Heart left ventricle (tissue), 16 donors: ENCODE measurements around the gene NRP1. TPM values are rescaled to one million over a fixed set of nuclear protein-coding genes. Genes with fewer than 3 reads are reported as not detected.
A peak's percentile ranks its signal among the peaks of the same experiment; 100 is the strongest.
"Not testable (repeated sequence)": the region's sequence is repeated elsewhere in the genome, so short reads cannot be mapped to it uniquely, and the experiment has no call there.

Experiments used
- ATAC-seq, 4 donors: fragments of 200-7000 bp; cut with Tn5 transposase; one replicate each; pipeline ENCODE4 v1.9.1; 2020 to 2022; ENCODE audit warnings: moderate library complexity in 4 of 4, mild to moderate bottlenecking in 3 of 4, moderate number of reproducible peaks in 1 of 4
- DNase-seq, 5 donors: peaks; one replicate each; pipeline ENCODE4 v3.0.0-alpha.2; 2020
- H3K27ac ChIP-seq, 12 donors: fragments of 200-600 bp; sonication (generic) in 4 of 12; one replicate each; pipeline versions ENCODE4 v1.5.0 to v1.8.0; 2016 to 2022; ENCODE audit warnings: mild to moderate bottlenecking in 2 of 12
- H3K27me3 ChIP-seq, 9 donors: fragments of 200-600 bp; sonication (generic) in 2 of 9; one replicate each; pipeline versions ENCODE4 v1.5.1 to v1.8.0; 2016 to 2022; ENCODE audit warnings: mild to moderate bottlenecking in 3 of 9
- H3K36me3 ChIP-seq, 9 donors: fragments of 200-600 bp; sonication (generic) in 2 of 9; one replicate each; pipeline versions ENCODE4 v1.5.0 to v1.8.0; 2018 to 2022; ENCODE audit warnings: mild to moderate bottlenecking in 2 of 9
- H3K4me1 ChIP-seq, 12 donors: fragments of 200-600 bp; sonication (generic) in 4 of 12; one replicate each; pipeline versions ENCODE4 v1.5.0 to v1.8.0; 2016 to 2022; ENCODE audit warnings: mild to moderate bottlenecking in 3 of 12
- H3K4me3 ChIP-seq, 12 donors: fragments of 200-600 bp; sonication (generic) in 4 of 12; one replicate each; pipeline versions ENCODE4 v1.5.0 to v1.8.0; 2017 to 2022; ENCODE audit warnings: mild to moderate bottlenecking in 9 of 12, moderate library complexity in 4 of 12
- H3K9me3 ChIP-seq, 12 donors: fragments of 200-600 bp; sonication (generic) in 4 of 12; one replicate each; pipeline versions ENCODE4 v1.5.0 to v1.8.0; 2016 to 2022; ENCODE audit warnings: mild to moderate bottlenecking in 1 of 12
- POLR2A ChIP-seq, 2 donors: fragments of 450-650 bp; IDR thresholded peaks; one replicate each; pipeline ENCODE4 v1.6.1; 2017; ENCODE audit warnings: antibody characterized with exemption in 2 of 2, mild to moderate bottlenecking in 2 of 2, moderate library complexity in 2 of 2
- WGBS, 4 donors: extraction: QIAGEN DNeasy Blood & Tissue Kit in 2 of 4; methylation state at CpG; one replicate each; pipeline versions ENCODE4 v1.1.5 to v1.1.7; 2013 to 2018; 5-methylcytosine and 5-hydroxymethylcytosine counted together
- intact Hi-C, 10 donors: fragments of 100-400 bp; cut with DNase I; formaldehyde crosslinking; loops; one replicate each; pipeline versions ENCODE4 v1.11.1 to v1.14.2; 2022
- polyA plus RNA-seq, 2 donors: library from polyadenylated mRNA; stranded (reverse); fragments of 200-250 nt; gene quantifications; one replicate each; pipeline ENCODE4 v1.2.3, GENCODE V29; 2013
- total RNA-seq, 9 donors: library from RNA; depleted of rRNA in 2 of 9; stranded (reverse); fragments of >200 nt in 2 of 9; fragmentation: NEBNext Ultra II Directional in 3 of 9; extraction: Animal tissue kit (Norgen Biotek cat#: 25700) in 3 of 9; gene quantifications; one replicate each; pipeline versions ENCODE4 v1.1.0 to v1.2.4, GENCODE V29; 2016 to 2023
- TF ChIP-seq, protein P1 (sequence below), 12 donors: fragments of 200-600 bp; sonication (generic) in 4 of 12; IDR thresholded peaks; one replicate each; pipeline versions ENCODE4 v1.5.0 to v1.8.0; 2018 to 2022; ENCODE audit warnings: antibody characterized with exemption in 12 of 12, mild to moderate bottlenecking in 5 of 12
- donor health status: ischemic (EF 13 %, LVEDD 7.1; RV severe dilation, severe dysfunction).
- donor health status: healthy with polysubstance abuse.
- donor health status: DM: no; HTN: yes; CAD: no.
- donor health status: DM: no; HTN: no; CAD: no.
- donor health status: ischemic (EF 25% LVEDD 6.9; RV normal size, moderate dysfunction).
- donor health status: ischemic (EF 25% LVEDD 5.7; RV mildly dilated, moderate dysfunction).
- donor health status: healthy.
- donor health status: DM: yes; HTN: yes; CAD: no.
- donor health status: ischemic (EF 35%, LVEDD 5.7; RV mildly dilated, moderate dysfunction).
- donor health status: nonischemic (EF 11% LVEDD 7.7; RV severe dilation, severe dysfunction).
- donor health status: DM: yes; HTN: yes; CAD: no.
- donor health status: PGD.
- donor health status: ischemic (EF 29% LVEDD 5.4; RV normal size, mild dysfunction).
- donor health status: nonischemic (EF 23%, LVEDD 6.1; RV moderate dilation, normal function).

NRP1 gene
- total and polyA plus RNA-seq, 11 donors, result 47.1 to 279 (median 152) TPM

GRCh38 chr10:33141251-33141650 lies 193.2 kb downstream of the NRP1 start:
- WGBS, 4 donors, result 86 to 93% (median 92%) methylated on average over 3 of the region's 3 CpGs
- Histone ChIP-seq H3K36me3 (no peaks in the 10 kb centered on the region), H3K27ac (peak overlapping the region in 8 of 12 donors; percentile 17 to 87 (median 60)), H3K9me3 (no peaks in the 10 kb centered on the region), H3K4me3 (no peak overlapping the region), H3K4me1 (peaks cover 0 to 27% (median 3%) of the 10 kb centered on the region in 12 donors), H3K27me3 (no peaks in the 10 kb centered on the region)
- TF ChIP-seq, protein P1, sequence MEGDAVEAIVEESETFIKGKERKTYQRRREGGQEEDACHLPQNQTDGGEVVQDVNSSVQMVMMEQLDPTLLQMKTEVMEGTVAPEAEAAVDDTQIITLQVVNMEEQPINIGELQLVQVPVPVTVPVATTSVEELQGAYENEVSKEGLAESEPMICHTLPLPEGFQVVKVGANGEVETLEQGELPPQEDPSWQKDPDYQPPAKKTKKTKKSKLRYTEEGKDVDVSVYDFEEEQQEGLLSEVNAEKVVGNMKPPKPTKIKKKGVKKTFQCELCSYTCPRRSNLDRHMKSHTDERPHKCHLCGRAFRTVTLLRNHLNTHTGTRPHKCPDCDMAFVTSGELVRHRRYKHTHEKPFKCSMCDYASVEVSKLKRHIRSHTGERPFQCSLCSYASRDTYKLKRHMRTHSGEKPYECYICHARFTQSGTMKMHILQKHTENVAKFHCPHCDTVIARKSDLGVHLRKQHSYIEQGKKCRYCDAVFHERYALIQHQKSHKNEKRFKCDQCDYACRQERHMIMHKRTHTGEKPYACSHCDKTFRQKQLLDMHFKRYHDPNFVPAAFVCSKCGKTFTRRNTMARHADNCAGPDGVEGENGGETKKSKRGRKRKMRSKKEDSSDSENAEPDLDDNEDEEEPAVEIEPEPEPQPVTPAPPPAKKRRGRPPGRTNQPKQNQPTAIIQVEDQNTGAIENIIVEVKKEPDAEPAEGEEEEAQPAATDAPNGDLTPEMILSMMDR (IDR thresholded peaks at IDR 0.05), result no peak
- TF ChIP-seq POLR2A (IDR thresholded peaks at IDR 0.05), result no peak
- DNase-seq, result no peak
- intact Hi-C loops, result no loop called here
- no peak for ATAC-seq

- intact Hi-C loops, result no loop called here
- H3K27me3 ChIP-seq, result no peaks in the 10 kb centered on the region
- 60 to 78% (median 68%) methylated on average over 12 of the region's 12 CpGs for WGBS, 4 donors
- H3K9me3 ChIP-seq, result no peaks in the 10 kb centered on the region
- ATAC-seq (no peak), DNase-seq (no peak)
- no peak overlapping the region for H3K27ac ChIP-seq
- TF ChIP-seq, protein P1 (IDR thresholded peaks at IDR 0.05), result no peak
- TF ChIP-seq POLR2A (IDR thresholded peaks at IDR 0.05), result no peak
- H3K4me3 ChIP-seq, result no peak overlapping the region
- H3K36me3 ChIP-seq, result no peaks in the 10 kb centered on the region
- peaks cover 0 to 32% (median 3%) of the 10 kb centered on the region in 12 donors for H3K4me1 ChIP-seq
Measured at GRCh38 chr10:33139181-33139646, 195.3 kb downstream of the NRP1 start.

DNA sequence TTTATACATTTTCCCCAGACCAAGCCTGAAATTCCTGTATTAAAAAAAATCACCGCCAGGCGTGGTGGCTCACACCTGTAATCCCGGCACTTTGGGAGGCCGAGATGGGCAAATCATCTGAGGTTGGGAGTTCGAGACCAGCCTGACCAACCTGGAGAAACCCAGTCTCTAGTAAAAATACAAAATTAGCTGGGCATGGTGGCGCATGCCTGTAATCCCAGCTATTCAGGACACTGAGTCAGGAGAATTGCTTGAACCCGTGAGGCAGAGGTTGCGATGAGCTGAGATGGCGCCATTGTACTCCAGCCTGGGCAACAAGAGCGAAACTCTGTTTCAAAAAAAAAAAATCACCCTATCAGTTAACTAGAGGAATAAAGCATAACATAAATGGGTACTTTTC lies 195.8 kb downstream of the NRP1 start:
- H3K27me3 ChIP-seq, H3K4me3 ChIP-seq, DNase-seq, ATAC-seq, intact Hi-C loops, H3K36me3 ChIP-seq, H3K9me3 ChIP-seq: not testable (repeated sequence)
- H3K4me1 ChIP-seq, result peaks cover 0 to 37% (median 3%) of the 10 kb centered on the region in 12 donors
- H3K27ac ChIP-seq, result peak overlapping the region in 1 of 12 donors; percentile 13
- 83 to 91% (median 87%) methylated on average over 10 of the region's 10 CpGs for WGBS, 4 donors

DNA sequence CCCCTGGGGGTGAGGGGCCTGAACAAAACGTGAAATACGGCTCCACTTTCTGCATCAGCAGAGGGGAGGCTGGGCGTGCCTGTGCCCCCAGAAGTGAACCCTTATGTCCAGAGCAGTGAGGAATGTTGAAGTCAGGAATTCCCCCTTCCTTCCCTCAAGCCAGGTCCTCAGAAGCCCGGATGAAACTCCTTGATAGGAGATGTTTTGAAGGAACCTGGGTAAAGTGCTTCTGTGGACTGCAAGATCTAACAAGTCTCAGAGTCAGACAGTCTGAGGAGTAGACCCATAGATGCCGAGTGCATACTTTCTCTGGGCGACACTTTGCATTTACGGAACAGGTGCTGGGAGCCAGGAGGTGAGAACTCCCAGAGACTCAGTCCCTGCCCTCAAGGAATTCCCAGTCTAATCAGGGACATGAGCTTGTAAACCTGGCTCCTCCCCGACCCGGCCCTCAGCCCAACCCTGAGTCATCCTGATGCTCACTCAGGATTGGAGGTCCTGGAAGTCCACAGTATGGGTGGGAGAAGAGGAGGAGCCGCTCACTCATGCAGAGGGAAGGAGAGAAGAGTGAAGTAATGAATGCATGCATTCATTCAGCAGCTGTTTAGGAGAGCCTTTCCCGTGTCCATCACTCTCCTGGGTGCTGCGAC lies 197.0 kb downstream of the NRP1 start:
- Histone ChIP-seq H3K4me3 (no peak overlapping the region), H3K4me1 (peaks cover 0 to 31% (median 0%) of the 10 kb centered on the region in 12 donors), H3K27me3 (no peaks in the 10 kb centered on the region), H3K36me3 (no peaks in the 10 kb centered on the region), H3K9me3 (no peaks in the 10 kb centered on the region), H3K27ac (peak overlapping the region in 1 of 12 donors; percentile 32)
- TF ChIP-seq POLR2A (IDR thresholded peaks at IDR 0.05), result no peak
- TF ChIP-seq, protein P1 (IDR thresholded peaks at IDR 0.05), result no peak
- DNase-seq (no peak), ATAC-seq (no peak)
- intact Hi-C loops, result no loop called here
- 89 to 95% (median 94%) methylated on average over 12 of the region's 12 CpGs for WGBS, 4 donors
